HG02943 (cell line): ENCODE data around the gene PNLIP.

Source experiments
- ATAC-seq: cut with Tn5 transposase; IDR thresholded peaks from one replicate; pipeline ENCODE4 v1.9.1; 2021; ENCODE audit warnings: mild to moderate bottlenecking, low read depth, moderate library complexity; ENCODE audit not compliant: unreplicated experiment

PNLIP gene

DNA sequence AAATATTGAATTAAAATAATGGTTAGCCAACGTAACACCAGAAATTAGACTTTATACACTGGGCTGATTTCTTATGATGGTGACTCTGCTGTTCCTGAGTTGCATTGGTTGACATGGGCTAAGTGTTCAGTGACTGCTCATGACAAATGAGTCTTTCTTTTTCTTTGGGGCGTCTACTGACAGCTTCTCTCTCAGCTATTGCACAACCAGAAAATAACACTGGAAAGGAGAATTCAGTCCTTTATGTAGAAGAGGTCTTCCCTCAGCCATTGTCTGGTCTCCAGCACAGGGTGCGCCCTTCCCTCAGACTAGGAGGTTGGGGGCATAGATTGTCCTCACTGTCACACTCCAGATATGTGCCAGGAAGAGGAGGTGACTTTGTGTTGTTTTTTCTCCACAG, 21.6 kb downstream of the PNLIP start:
- no peak for ATAC-seq

DNA sequence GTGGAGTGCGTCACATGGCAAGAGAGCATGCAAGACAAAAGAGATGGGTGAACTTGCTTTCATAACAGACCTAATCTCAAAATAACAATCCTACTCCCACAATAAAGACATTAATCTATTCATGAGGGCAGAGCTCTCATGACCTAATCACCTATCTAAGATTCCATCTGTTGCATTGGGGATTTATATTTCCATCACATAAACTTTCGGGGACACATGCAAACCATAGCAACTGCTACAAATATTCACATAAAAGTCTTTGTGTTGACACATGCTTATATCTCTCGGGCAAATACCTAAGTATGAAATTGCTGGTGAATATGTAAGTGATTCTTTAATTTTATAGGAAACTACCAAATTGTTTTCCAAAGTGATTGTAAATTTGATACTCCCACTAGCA, 29.1 kb downstream of the PNLIP start:
- no peak for ATAC-seq

DNA sequence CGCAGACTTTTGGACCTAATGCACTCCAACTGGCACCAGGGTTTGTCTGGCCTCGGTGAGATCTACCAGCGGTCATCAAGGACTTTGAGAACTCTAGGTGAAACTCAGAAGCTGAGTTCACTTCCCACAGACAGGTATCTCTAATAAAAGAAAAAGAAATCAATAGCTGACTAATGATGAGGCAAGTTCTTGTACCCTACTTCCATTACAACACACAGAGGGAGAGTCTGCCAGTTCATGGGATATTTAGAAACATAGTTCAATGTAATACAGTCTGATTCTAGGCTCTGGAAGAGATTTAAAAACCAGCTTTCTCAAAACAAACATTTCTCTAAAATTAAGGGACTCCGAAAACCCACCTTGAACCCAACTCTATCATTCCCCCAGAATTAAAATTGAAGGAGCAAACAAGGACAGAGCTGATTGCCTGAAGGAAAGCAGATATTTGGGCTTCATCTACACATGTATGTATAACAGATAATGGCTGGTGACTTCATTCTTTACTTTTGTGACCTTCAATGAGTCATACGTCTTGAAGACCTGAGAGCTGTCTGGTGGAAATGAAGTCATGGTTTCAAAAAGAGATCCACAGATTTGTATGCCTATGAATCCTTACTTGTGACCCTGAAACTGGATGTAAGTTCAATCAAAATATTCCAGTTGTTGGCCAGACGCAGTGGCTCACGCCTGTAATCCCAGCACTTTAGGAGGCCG, 42.3 kb downstream of the PNLIP start:
- no peak for ATAC-seq

DNA sequence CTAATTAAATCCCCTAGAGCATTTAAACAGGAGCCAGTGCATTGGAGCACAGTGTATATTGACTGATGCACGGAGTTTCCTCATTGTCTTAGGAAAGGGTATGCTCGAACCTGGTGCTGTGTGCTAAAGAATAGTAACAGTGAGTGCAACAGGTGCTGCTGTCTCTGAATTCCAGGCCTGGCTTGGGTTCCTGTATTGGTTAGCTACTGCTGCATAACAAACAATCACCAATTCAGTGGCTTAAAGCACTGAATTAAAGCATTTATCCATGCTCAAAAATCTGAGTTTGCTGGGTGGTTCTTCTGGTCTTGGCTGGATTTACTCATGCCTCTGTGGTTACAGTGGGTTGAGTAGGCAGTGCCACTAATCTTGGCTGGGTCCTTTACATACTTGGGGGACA, 43.3 kb downstream of the PNLIP start:
- ATAC-seq, result no peak

DNA sequence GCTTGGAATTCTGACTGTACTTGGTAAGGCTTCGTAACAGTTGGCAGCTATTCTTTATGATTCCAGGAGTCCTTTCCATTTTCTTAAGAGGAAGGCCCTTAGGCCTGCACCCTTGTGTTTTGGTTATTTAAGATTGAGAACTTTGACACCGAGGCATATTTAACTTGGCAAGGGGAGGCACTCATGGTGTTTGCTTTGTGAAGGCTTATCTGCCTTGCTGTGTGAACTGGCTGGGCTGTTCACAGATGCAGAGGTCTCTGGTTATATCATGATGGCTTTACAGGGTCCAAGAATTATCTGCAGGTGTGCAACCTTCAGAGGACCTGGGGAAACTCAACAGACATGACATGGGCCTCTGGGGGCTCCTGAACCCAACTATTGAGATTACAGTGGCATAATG, 44.2 kb downstream of the PNLIP start:
- no peak for ATAC-seq

DNA sequence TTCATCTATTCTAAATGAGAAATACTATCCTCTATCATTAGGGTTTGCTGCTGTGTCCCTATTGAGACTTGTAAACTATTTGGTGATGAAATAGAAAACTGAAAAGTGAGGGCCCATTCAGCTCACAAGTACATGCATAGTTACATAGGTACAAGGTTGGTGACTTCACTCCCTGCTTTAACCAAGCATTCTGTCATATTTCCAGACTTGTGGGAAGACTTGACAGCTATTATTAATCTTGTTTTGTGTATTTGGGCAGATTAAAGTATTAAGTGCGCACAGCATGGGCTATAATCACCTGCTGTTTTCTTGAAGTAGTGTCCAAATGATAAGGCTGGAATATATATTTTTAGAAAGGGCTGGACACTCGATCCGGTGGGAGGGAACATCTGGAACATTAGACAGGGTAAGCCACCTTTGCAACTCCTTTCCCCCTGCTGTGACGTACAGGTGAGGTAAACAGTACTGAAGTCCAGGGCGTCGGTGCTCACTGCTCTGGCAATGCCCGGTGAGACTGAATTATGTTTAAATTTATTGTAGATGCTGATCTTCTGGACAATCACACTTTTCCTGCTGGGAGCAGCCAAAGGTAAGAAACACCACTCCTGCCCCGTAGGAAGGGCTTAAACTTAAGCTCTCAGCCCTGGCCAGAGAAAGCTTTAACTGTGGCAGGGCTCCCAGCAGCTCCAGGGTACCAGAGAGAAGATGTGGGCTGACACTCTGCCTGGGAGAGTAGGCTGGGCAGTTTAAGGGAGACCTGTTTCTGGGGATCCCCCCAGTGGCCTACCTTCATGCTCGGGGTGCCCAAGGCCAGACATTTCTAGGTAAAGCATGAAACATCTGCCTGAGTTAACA, 45.1 kb downstream of the PNLIP start, which contains the start of gene PNLIPRP1:
TSS of gene PNLIPRP1 (plus strand) at position 370 of the 855 bp plus-strand sequence. CDS start at position 541, 171 bp downstream.
- ATAC-seq, result no peak

DNA sequence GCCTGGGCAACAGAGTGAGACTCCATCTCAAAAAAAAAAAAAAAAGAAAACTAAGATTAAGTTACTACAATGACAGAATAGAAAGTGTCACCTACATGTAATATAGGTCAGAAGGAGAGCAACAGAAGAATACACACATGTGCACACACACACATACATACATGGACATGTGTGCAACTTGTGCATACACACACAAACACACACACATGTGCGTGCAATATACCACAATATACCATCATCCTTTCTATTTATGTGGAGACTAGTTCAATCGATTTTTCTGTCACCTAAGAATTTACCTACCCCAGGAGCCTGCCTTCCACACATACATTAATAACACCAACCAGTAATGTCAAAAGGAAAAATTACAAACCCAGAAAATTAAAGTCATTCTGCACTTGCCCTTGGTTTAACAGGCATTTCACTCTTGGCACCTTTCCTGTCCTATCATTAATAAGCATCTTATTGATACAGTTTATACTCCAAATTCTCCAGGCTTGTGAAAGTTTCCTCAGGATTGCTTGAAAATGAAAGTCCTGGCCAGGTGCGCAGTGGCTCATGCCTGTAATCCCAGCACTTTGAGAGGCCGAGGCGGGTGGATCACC, 47.5 kb downstream of the PNLIP start:
- ATAC-seq, result no peak

DNA sequence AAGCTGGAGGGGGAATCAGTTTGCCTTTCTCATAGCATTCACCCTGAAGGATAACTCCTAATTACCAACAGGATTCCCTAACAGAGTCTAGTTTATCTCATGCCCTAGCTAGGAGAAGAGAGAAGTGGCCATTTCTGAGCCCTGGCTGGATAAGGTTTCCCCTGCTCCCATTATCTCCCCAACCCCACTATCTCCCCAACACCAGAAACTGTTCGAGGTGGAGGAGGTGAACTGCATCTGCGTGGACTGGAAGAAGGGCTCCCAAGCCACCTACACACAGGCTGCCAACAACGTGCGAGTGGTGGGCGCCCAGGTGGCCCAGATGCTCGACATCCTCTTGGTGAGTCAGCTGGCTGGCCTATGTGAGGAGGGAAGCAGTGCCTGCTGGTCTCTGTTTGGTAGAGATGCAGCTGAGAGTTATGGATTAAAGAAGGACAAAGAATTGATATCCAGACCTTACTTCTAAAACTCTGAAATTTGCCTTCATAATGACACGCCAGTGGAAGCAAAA, 48.8 kb downstream of the PNLIP start:
- no peak for ATAC-seq

DNA sequence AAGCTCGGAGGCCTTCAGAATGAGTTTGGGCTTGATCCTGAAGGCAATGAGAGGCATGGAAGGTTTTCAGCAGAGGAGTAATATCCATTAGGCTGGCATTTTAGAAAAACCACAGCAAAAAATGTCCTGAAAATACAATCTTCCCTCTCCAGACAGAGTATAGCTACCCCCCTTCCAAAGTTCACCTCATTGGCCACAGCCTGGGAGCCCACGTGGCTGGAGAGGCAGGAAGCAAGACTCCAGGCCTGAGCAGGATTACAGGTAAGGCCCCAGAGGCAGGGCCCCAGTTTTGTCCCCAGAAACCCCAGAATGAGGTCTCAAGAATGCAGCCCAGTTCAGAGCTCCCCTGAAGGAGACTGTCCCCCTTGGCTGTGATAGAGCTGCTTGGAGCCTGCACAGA, 50.3 kb downstream of the PNLIP start:
- ATAC-seq, result no peak

DNA sequence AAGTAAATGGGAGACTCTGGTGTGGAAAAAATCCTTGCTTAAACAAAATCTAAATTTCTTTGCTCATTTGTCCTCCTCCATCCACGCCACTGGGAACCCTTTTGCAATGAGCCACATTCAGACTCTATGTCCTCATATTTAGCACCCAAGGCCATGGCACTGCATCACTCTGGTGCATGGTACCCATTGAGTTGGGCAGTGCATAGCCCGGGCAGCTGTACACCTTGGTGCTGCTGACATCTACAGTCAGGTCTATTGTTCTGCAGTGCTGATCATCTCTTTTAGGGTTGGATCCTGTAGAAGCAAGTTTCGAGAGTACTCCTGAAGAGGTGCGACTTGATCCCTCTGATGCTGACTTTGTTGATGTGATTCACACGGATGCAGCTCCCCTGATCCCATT, 51.8 kb downstream of the PNLIP start:
- ATAC-seq, result no peak

DNA sequence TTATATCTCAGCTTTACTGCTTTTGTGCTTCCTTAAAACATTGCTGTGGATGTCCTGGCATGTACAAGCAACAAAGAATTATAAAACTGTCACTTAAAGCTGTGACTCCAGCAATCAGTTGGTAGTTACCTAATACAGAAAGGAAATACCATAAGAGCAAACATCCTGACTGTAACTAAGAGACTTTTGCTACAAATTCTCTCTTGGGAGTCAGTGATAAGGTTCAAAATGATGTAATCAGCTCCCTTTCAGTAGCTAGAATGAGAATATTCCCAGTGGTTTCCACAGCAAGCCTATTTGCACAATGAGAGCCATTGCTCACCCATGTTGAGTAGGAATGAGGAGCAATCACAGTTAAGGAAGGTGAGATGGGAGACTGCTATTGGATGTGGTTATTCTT, 52.6 kb downstream of the PNLIP start:
- ATAC-seq, result no peak

DNA sequence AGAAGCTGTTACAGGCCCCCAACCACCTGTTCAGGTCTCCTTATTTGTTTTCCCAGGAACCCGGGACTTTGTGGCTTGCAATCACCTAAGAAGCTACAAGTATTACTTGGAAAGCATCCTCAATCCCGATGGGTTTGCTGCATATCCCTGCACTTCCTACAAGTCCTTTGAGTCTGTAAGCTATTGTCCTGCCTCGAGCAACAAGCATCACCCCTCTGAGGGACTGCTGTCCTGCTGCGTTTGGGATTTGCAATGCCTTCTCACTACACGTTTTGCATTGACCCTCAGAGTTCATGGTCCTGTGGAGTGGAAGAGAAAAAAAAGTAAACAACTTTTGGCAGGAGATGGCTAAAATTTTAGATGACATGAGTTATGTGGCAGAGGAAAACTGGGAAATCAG, 54.3 kb downstream of the PNLIP start:
- ATAC-seq, result no peak

DNA sequence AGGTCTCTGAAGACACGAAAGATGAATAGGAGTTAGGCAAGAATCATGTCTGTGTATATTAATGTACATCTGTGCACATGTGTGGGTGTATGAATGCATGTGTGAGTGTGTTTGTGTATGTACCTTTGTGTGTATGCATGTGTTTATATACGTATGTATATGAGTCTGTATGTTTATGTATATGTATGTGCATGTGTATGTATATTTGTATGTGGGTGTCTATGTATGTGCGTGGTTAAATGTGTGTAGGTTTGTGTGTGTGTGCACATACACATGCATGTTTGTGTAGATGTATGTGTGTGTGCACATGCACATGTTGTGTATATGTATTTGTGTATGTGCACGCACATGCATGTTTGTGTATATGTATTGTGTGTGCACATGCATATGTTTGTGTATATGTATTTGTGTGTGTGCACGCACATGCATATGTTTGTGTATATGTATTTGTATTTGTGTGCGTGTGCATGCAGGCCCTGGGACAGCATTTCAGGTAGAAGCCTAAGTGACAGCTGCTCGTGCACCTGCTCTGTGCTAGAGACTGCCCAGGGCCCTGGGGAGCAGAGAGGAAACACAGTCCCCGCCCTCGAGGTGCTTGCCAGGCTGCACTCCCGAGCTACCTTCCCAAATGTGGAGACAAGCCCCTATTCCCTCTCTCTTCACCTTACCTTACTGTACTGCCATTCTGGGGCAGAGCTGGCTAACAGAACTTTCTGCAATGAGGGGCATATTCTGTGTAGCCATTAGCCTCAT, 57.1 kb downstream of the PNLIP start:
- ATAC-seq, result no peak

DNA sequence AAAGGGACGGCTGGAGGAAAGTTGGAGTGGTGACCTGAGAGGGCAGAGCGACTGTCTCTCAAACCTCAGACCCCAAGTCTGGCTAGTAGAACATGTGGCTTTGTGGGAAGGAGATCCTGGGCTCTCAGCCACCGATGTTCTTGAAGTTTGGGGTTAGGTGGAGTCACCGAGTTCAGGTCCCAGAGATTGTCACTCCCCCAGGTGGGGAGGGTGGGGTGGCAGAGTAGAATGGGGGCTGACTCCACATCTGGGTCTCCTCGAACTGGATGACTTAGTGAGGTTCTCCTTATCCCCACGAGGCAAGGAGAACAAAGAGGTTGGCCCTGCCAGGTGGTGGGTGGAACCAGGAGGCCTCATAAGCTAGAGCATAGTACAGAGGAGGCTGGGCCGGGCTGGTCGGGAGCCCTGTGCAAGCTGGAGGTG, 60.3 kb downstream of the PNLIP start:
- no peak for ATAC-seq

DNA sequence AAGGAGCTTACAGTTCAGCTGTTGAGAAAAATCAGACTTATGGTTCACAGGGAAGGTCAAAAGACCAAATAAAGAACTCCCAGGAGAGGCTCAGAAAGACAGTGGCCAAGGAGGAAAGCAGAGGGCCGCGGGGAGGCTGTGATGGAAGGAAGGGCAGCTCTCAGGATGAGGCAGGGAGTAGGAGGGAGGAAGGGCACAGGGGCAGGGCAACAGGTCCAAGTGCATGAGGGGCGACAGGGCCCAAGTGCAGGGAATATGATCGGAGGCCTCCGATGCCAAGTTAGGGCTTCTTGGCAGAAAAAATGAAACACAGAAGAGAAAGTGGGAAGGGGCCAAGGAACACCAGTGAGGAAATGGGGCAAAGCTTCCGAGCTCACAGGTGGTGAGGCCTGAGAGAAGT, 61.6 kb downstream of the PNLIP start:
- no peak for ATAC-seq

DNA sequence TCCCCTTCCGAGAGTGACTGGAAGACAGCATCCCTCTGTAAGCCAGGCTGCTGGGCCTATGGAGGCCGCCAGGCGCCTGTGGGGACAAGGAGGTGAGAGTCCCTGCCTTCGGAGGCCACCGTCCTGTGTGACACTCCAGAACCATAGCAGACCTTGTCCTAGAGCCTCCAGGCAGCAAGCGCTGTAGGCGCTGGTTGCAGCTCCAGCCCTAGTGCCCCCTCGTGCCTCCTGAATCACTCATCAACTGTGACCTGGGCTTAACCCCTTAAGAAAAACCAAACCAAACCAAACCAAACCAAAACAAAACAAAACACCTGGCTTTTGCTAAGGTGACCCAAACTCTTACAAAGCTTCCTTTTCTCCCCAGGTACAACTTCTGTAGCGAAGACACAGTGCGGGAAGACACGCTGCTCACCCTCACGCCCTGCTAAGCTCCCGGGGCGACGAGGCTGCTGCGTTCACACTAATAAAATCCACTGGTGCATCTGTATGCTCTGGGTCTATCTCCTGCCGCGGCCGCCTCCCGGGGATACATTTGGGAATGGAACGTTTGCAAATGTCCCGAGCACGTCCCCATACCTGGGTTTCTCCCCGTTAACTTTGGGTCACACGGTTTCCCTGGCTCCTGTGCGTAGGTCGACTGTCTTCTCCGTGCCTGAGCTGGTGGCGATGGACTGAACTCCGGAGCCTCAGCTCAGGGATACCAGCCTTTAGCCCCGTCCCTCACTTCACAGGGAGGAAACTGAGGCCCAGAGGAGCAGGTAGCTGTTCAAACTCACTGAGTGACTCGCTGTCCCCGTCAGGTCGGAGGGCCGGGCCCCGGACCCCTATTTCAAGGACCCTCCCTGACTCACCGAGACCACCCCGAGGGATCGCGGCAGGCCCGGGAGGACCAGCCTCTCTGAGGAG, 63.2 kb downstream of the PNLIP start:
- no peak for ATAC-seq

DNA sequence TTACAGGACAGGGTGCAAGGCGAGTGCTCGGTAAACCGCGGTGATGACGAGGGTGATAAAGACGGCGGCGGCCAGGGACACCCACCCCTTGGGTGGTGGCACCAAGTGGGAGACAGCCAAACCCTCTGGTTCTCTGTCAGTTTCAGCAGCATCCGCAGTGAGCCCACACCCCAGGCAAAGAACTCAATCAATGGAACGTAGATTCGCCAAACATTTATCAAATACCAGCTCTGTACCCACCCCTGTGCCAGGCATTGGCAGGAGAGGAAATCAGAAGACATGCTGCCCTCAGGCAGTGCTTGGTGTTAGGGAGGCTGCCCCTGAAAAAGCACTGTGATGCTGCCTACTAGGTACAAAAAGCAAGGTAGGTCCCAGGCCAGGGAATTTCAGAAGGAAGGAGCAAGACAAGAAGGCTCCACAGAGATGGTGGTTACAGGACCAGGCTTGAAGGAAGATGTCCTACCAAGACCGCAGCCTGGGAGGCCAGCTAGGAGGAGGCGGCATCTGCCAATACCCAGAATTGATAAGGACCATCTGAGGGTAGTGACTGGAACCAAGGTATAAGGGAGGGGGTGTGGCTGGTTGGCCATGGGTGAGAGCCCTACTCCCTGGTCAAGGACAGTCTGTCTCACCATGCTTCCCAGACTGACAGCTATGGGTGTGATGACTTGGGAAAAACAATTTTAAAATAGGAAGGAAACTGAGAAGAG, 64.9 kb downstream of the PNLIP start:
- ATAC-seq, result no peak

DNA sequence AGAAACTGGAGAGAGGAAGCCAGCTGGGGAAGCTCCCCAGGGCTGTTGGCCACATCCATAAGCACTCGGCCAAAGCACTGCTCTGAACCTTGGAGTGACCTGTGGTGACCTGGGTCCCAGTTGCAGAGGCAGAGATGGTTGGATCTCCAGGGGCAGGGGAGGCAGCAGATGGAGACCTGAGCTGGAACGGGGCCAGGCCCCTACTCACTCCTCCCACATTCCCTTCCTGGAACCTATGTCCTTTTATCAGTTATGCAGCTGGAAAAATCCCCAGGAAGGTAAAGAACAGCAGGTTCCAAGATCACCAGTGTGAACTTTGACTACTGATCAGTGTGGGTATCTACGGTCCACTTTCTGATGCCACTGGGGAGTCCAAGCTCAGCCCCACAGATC, 65.4 kb downstream of the PNLIP start:
- no peak for ATAC-seq
